ENCODE data around the gene APPBP2. TPM values are rescaled to one million over a fixed set of nuclear protein-coding genes. Genes with fewer than 3 reads are reported as not detected.
"Not testable (repeated sequence)": the region's sequence is repeated elsewhere in the genome, so short reads cannot be mapped to it uniquely, and the experiment has no call there.

Gene APPBP2
- total RNA-seq, 2 experiments from 2014 or later, result 29.8 to 32.9 TPM

GRCh38 chr17:60506312-60506711, 19.7 kb downstream of the APPBP2 start:
- Mint-ChIP-seq H3K27ac (no peak overlapping the region), H3K4me3 (no peak overlapping the region), H3K36me3 (peaks cover 10% of the 10 kb centered on the region), H3K4me1 (peaks cover 5% of the 10 kb centered on the region), H3K9me3 (no peaks in the 10 kb centered on the region), H3K27me3 (no peaks in the 10 kb centered on the region)
- POLR2A ChIA-PET, result no interaction called here
- DNase-seq (no peak), ATAC-seq (ENCODE audit: low read depth) (peak; percentile 39)

GRCh38 chr17:60502145-60502544, 23.9 kb downstream of the APPBP2 start:
- no peaks in the 10 kb centered on the region for H3K9me3 Mint-ChIP-seq
- DNase-seq, result no peak
- POLR2A ChIA-PET, result no interaction called here
- H3K4me1 Mint-ChIP-seq, result peaks cover 7% of the 10 kb centered on the region
- no peak overlapping the region for H3K27ac Mint-ChIP-seq
- no peak for ATAC-seq (ENCODE audit: low read depth)
- H3K27me3 Mint-ChIP-seq, result no peaks in the 10 kb centered on the region
- H3K4me3 Mint-ChIP-seq, result no peak overlapping the region
- peaks cover 21% of the 10 kb centered on the region for H3K36me3 Mint-ChIP-seq

- Mint-ChIP-seq H3K4me3 (no peak overlapping the region), H3K9me3 (no peaks in the 10 kb centered on the region), H3K4me1 (peaks cover 8% of the 10 kb centered on the region), H3K36me3 (peaks cover 24% of the 10 kb centered on the region), H3K27me3 (no peaks in the 10 kb centered on the region), H3K27ac (no peak overlapping the region)
- DNase-seq (no peak), ATAC-seq (ENCODE audit: low read depth) (no peak)
- POLR2A ChIA-PET, result no interaction called here
Measured at GRCh38 chr17:60501589-60501988, 24.5 kb downstream of the APPBP2 start.

GRCh38 chr17:60496041-60496440, 30.0 kb downstream of the APPBP2 start:
- POLR2A ChIA-PET, result no interaction called here
- no peak for ATAC-seq (ENCODE audit: low read depth)
- peaks cover 3% of the 10 kb centered on the region for H3K4me1 Mint-ChIP-seq

GRCh38 chr17:60495260-60495659, 30.8 kb downstream of the APPBP2 start:
- DNase-seq (no peak), ATAC-seq (ENCODE audit: low read depth) (no peak)
- H3K9me3 Mint-ChIP-seq, result peaks cover 8% of the 10 kb centered on the region
- H3K4me3 Mint-ChIP-seq, result no peak overlapping the region
- H3K27ac Mint-ChIP-seq, result no peak overlapping the region
- H3K27me3 Mint-ChIP-seq, result no peaks in the 10 kb centered on the region
- H3K4me1 Mint-ChIP-seq, result peaks cover 3% of the 10 kb centered on the region
- POLR2A ChIA-PET, result no interaction called here
- H3K36me3 Mint-ChIP-seq, result peaks cover 71% of the 10 kb centered on the region

More at GRCh38 chr17:60496041-60496440, 30.0 kb downstream of the APPBP2 start:
- H3K9me3 Mint-ChIP-seq, result peaks cover 3% of the 10 kb centered on the region
- no peak overlapping the region for H3K27ac Mint-ChIP-seq
- DNase-seq, result no peak
- H3K27me3 Mint-ChIP-seq, result no peaks in the 10 kb centered on the region
- H3K36me3 Mint-ChIP-seq, result peaks cover 63% of the 10 kb centered on the region
- H3K4me3 Mint-ChIP-seq, result no peak overlapping the region

GRCh38 chr17:60493847-60494321, 32.2 kb downstream of the APPBP2 start:
- Mint-ChIP-seq H3K9me3 (peaks cover 8% of the 10 kb centered on the region), H3K36me3 (peaks cover 73% of the 10 kb centered on the region), H3K27ac (no peak overlapping the region), H3K4me3 (no peak overlapping the region), H3K4me1 (peaks cover 2% of the 10 kb centered on the region), H3K27me3 (no peaks in the 10 kb centered on the region)
- DNase-seq (no peak), ATAC-seq (ENCODE audit: low read depth) (no peak)
- POLR2A ChIA-PET, result no interaction called here

- DNase-seq (no peak), ATAC-seq (ENCODE audit: low read depth) (no peak)
- H3K36me3 Mint-ChIP-seq, result peaks cover 80% of the 10 kb centered on the region
- H3K4me3 Mint-ChIP-seq, result no peak overlapping the region
- H3K27ac Mint-ChIP-seq, result no peak overlapping the region
- no peaks in the 10 kb centered on the region for H3K4me1 Mint-ChIP-seq
- no peaks in the 10 kb centered on the region for H3K27me3 Mint-ChIP-seq
- peaks cover 15% of the 10 kb centered on the region for H3K9me3 Mint-ChIP-seq
- POLR2A ChIA-PET, result interaction anchor here (0.6 kb wide), 1 partner anchor 20 kb away, joined by 3 read pairs; no protein-coding TSS in a partner anchor
Measured at GRCh38 chr17:60491771-60492170, 34.3 kb downstream of the APPBP2 start.

- H3K27me3 Mint-ChIP-seq; ATAC-seq (ENCODE audit: low read depth): not testable (repeated sequence)
Measured at GRCh38 chr17:60490594-60490993, 35.4 kb downstream of the APPBP2 start.

GRCh38 chr17:60481604-60482003, 44.4 kb downstream of the APPBP2 start:
- DNase-seq, result no peak
- H3K27ac Mint-ChIP-seq, result no peak overlapping the region
- ATAC-seq (ENCODE audit: low read depth), result no peak

More at GRCh38 chr17:60490594-60490993, 35.4 kb downstream of the APPBP2 start:
- H3K36me3 Mint-ChIP-seq, result peaks cover 78% of the 10 kb centered on the region
- H3K27ac Mint-ChIP-seq, POLR2A ChIA-PET, DNase-seq, H3K4me1 Mint-ChIP-seq, H3K4me3 Mint-ChIP-seq: not testable (repeated sequence)
- peaks cover 23% of the 10 kb centered on the region for H3K9me3 Mint-ChIP-seq

GRCh38 chr17:60473788-60474187, 52.3 kb downstream of the APPBP2 start:
- no peaks in the 10 kb centered on the region for H3K27me3 Mint-ChIP-seq
- DNase-seq, result no peak
- H3K4me3 Mint-ChIP-seq, result no peak overlapping the region
- no peak overlapping the region for H3K27ac Mint-ChIP-seq
- POLR2A ChIA-PET, result no interaction called here
- H3K36me3 Mint-ChIP-seq, result peaks cover 43% of the 10 kb centered on the region
- no peak for ATAC-seq (ENCODE audit: low read depth)
- H3K9me3 Mint-ChIP-seq, result peaks cover 3% of the 10 kb centered on the region
- H3K4me1 Mint-ChIP-seq, result peaks cover 3% of the 10 kb centered on the region

More at GRCh38 chr17:60481604-60482003, 44.4 kb downstream of the APPBP2 start:
- Mint-ChIP-seq H3K36me3 (peaks cover 19% of the 10 kb centered on the region), H3K9me3 (peaks cover 11% of the 10 kb centered on the region), H3K4me3 (no peak overlapping the region), H3K4me1 (no peaks in the 10 kb centered on the region), H3K27me3 (no peaks in the 10 kb centered on the region)
- POLR2A ChIA-PET, result interaction anchor here (0.5 kb wide), 1 partner anchor 255 kb away, joined by 3 read pairs; no protein-coding TSS in a partner anchor

- H3K27ac Mint-ChIP-seq, result no peak overlapping the region
- POLR2A ChIA-PET, result no interaction called here
- peaks cover 3% of the 10 kb centered on the region for H3K4me1 Mint-ChIP-seq
- peaks cover 43% of the 10 kb centered on the region for H3K36me3 Mint-ChIP-seq
- H3K9me3 Mint-ChIP-seq, result peaks cover 3% of the 10 kb centered on the region
- no peak for ATAC-seq (ENCODE audit: low read depth)
- H3K27me3 Mint-ChIP-seq, result no peaks in the 10 kb centered on the region
- H3K4me3 Mint-ChIP-seq, result no peak overlapping the region
- no peak for DNase-seq
Measured at GRCh38 chr17:60472449-60472848, 53.6 kb downstream of the APPBP2 start.

- Mint-ChIP-seq H3K9me3 (peaks cover 3% of the 10 kb centered on the region), H3K4me1 (peaks cover 3% of the 10 kb centered on the region), H3K36me3 (peaks cover 39% of the 10 kb centered on the region), H3K4me3 (no peak overlapping the region), H3K27ac (no peak overlapping the region), H3K27me3 (no peaks in the 10 kb centered on the region)
- no peak for ATAC-seq (ENCODE audit: low read depth)
- no peak for DNase-seq
- POLR2A ChIA-PET, result no interaction called here
Measured at GRCh38 chr17:60471451-60471850, 54.6 kb downstream of the APPBP2 start.

GRCh38 chr17:60468371-60468770, 57.7 kb downstream of the APPBP2 start:
- ATAC-seq (ENCODE audit: low read depth) (no peak), DNase-seq (no peak)
- H3K4me3 Mint-ChIP-seq, result no peak overlapping the region
- H3K4me1 Mint-ChIP-seq, result peaks cover 3% of the 10 kb centered on the region
- no peaks in the 10 kb centered on the region for H3K27me3 Mint-ChIP-seq
- POLR2A ChIA-PET, result no interaction called here
- peaks cover 3% of the 10 kb centered on the region for H3K9me3 Mint-ChIP-seq
- H3K36me3 Mint-ChIP-seq, result peaks cover 27% of the 10 kb centered on the region
- H3K27ac Mint-ChIP-seq, result no peak overlapping the region

- Mint-ChIP-seq H3K4me1 (no peaks in the 10 kb centered on the region), H3K36me3 (peaks cover 4% of the 10 kb centered on the region), H3K4me3 (no peak overlapping the region), H3K9me3 (no peaks in the 10 kb centered on the region), H3K27me3 (no peaks in the 10 kb centered on the region), H3K27ac (no peak overlapping the region)
- POLR2A ChIA-PET, result interaction anchor here (0.6 kb wide), 1 partner anchor 197 kb away, joined by 5 read pairs; no protein-coding TSS in a partner anchor
- DNase-seq, result no peak
- ATAC-seq (ENCODE audit: low read depth), result no peak
Measured at GRCh38 chr17:60464343-60464742, 61.7 kb downstream of the APPBP2 start.

All from activated naive CD8-positive, alpha-beta T cell treated with anti-CD3 and anti-CD28 coated beads, Interleukin-2, amount 10 ng/mL, durations not matched to agents 7 days and 5 days (primary cell).